ENCODE measurements around the gene EGLN2. TPM values are rescaled to one million over a fixed set of nuclear protein-coding genes. Genes with fewer than 3 reads are reported as not detected.

EGLN2 gene
- total and polyA plus RNA-seq, 10 of the 15 experiments (the other 5 are each of a cell fraction or from before 2014, with no cell fraction given), result 8.6 to 93.0 (median 66.8) TPM

Other genes starting within 250 kb of the EGLN2 start
Only the 7 nearest of the 12 such genes appear.
- 22.5 and 26.7 TPM in 2 replicates for gene COQ8B, start 82.3 kb upstream of the EGLN2 start, total RNA-seq (2014; rRNA removed)
- 13.2 and 13.6 TPM in 2 replicates for gene COQ8B, start 82.3 kb upstream of the EGLN2 start, total RNA-seq (2014; rRNA removed; fragmentation: Illumina TruSeq; extraction: Trizol)
- 30.4 and 38.8 TPM in 2 replicates for gene COQ8B, start 82.3 kb upstream of the EGLN2 start, total RNA-seq (2021)
- 16.9 and 30.1 TPM in 2 replicates for gene COQ8B, start 82.3 kb upstream of the EGLN2 start, polyA plus RNA-seq (2011; rRNA removed)
- gene COQ8B, start 82.3 kb upstream of the EGLN2 start, polyA plus RNA-seq (2014; fragmentation: Illumina TruSeq; extraction: Trizol), result 2.5 and 7.6 TPM in 2 replicates
- gene COQ8B, start 82.3 kb upstream of the EGLN2 start, polyA plus RNA-seq (2014; fragmentation: Nextera tagmentation; extraction: Ambion mirVana), result under 1 TPM; 0.39 to 0.57 TPM
- 34.8 and 37.1 TPM in 2 replicates for gene COQ8B, start 82.3 kb upstream of the EGLN2 start, polyA plus RNA-seq (2014; rRNA removed)
- 10 to 100 TPM; 16.5 to 17.2 TPM for gene COQ8B, start 82.3 kb upstream of the EGLN2 start, polyA plus RNA-seq (2016; fragmentation: Nextera tagmentation; extraction: Ambion mirVana)
- 4.7 and 5.3 TPM in 2 replicates for gene ITPKC, start 82.1 kb upstream of the EGLN2 start, total RNA-seq (2014; rRNA removed)
- 3.5 and 3.9 TPM in 2 replicates for gene ITPKC, start 82.1 kb upstream of the EGLN2 start, total RNA-seq (2014; rRNA removed; fragmentation: Illumina TruSeq; extraction: Trizol)
- 6.3 and 6.5 TPM in 2 replicates for gene ITPKC, start 82.1 kb upstream of the EGLN2 start, total RNA-seq (2021)
- gene ITPKC, start 82.1 kb upstream of the EGLN2 start, polyA plus RNA-seq (2011; rRNA removed), result 3.7 and 6.4 TPM in 2 replicates
- 1.7 and 3.3 TPM in 2 replicates for gene ITPKC, start 82.1 kb upstream of the EGLN2 start, polyA plus RNA-seq (2014; fragmentation: Illumina TruSeq; extraction: Trizol)
- gene ITPKC, start 82.1 kb upstream of the EGLN2 start, polyA plus RNA-seq (2014; fragmentation: Nextera tagmentation; extraction: Ambion mirVana), result under 1 TPM; 0.03 to 0.26 TPM
- gene ITPKC, start 82.1 kb upstream of the EGLN2 start, polyA plus RNA-seq (2014; rRNA removed), result 6.0 and 7.6 TPM in 2 replicates
- gene ITPKC, start 82.1 kb upstream of the EGLN2 start, polyA plus RNA-seq (2016; fragmentation: Nextera tagmentation; extraction: Ambion mirVana), result 1 to 10 TPM; 1.3 to 3.5 TPM
- 2.9 and 5.4 TPM in 2 replicates for gene ACTMAP, start 48.7 kb upstream of the EGLN2 start, total RNA-seq (2014; rRNA removed)
- 2.3 and 3.0 TPM in 2 replicates for gene ACTMAP, start 48.7 kb upstream of the EGLN2 start, total RNA-seq (2014; rRNA removed; fragmentation: Illumina TruSeq; extraction: Trizol)
- gene ACTMAP, start 48.7 kb upstream of the EGLN2 start, total RNA-seq (2021), result 22.9 and 26.2 TPM in 2 replicates
- 4.0 and 10.0 TPM in 2 replicates for gene ACTMAP, start 48.7 kb upstream of the EGLN2 start, polyA plus RNA-seq (2011; rRNA removed)
- 15.5 and 15.7 TPM in 2 replicates for gene ACTMAP, start 48.7 kb upstream of the EGLN2 start, polyA plus RNA-seq (2014; fragmentation: Illumina TruSeq; extraction: Trizol)
- gene ACTMAP, start 48.7 kb upstream of the EGLN2 start, polyA plus RNA-seq (2014; fragmentation: Nextera tagmentation; extraction: Ambion mirVana), result 1 to 10 TPM; 4.7 to 8.2 TPM
- 12.2 and 13.3 TPM in 2 replicates for gene ACTMAP, start 48.7 kb upstream of the EGLN2 start, polyA plus RNA-seq (2014; rRNA removed)
- gene ACTMAP, start 48.7 kb upstream of the EGLN2 start, polyA plus RNA-seq (2016; fragmentation: Nextera tagmentation; extraction: Ambion mirVana), result 10 to 100 TPM; 16.1 to 20.8 TPM
- 260 and 299 TPM in 2 replicates for gene SNRPA, start 48.0 kb upstream of the EGLN2 start, total RNA-seq (2014; rRNA removed)
- gene SNRPA, start 48.0 kb upstream of the EGLN2 start, total RNA-seq (2014; rRNA removed; fragmentation: Illumina TruSeq; extraction: Trizol), result 130 and 137 TPM in 2 replicates
- gene SNRPA, start 48.0 kb upstream of the EGLN2 start, total RNA-seq (2021), result 186 and 196 TPM in 2 replicates
- gene SNRPA, start 48.0 kb upstream of the EGLN2 start, polyA plus RNA-seq (2011; rRNA removed), result 115 and 219 TPM in 2 replicates
- 164 and 166 TPM in 2 replicates for gene SNRPA, start 48.0 kb upstream of the EGLN2 start, polyA plus RNA-seq (2014; fragmentation: Illumina TruSeq; extraction: Trizol)
- 10 to 100 TPM; 14.8 to 32.8 TPM for gene SNRPA, start 48.0 kb upstream of the EGLN2 start, polyA plus RNA-seq (2014; fragmentation: Nextera tagmentation; extraction: Ambion mirVana)
- 297 and 367 TPM in 2 replicates for gene SNRPA, start 48.0 kb upstream of the EGLN2 start, polyA plus RNA-seq (2014; rRNA removed)
- gene SNRPA, start 48.0 kb upstream of the EGLN2 start, polyA plus RNA-seq (2016; fragmentation: Nextera tagmentation; extraction: Ambion mirVana), result 100 to 1,000 TPM; 241 to 257 TPM
- gene MIA, start 23.7 kb upstream of the EGLN2 start, total RNA-seq (2014; rRNA removed), result 0.33 and 0.40 TPM in 2 replicates
- not detected in 2 replicates for gene MIA, start 23.7 kb upstream of the EGLN2 start, total RNA-seq (2014; rRNA removed; fragmentation: Illumina TruSeq; extraction: Trizol)
- 0.92 TPM in 1 of 2 replicates, not detected in the other for gene MIA, start 23.7 kb upstream of the EGLN2 start, total RNA-seq (2021)
- 0.16 and 0.39 TPM in 2 replicates for gene MIA, start 23.7 kb upstream of the EGLN2 start, polyA plus RNA-seq (2011; rRNA removed)
- not detected in 2 replicates for gene MIA, start 23.7 kb upstream of the EGLN2 start, polyA plus RNA-seq (2014; fragmentation: Illumina TruSeq; extraction: Trizol)
- gene MIA, start 23.7 kb upstream of the EGLN2 start, polyA plus RNA-seq (2014; fragmentation: Nextera tagmentation; extraction: Ambion mirVana), result 1 to 10 TPM; 1.4 to 1.6 TPM
- gene MIA, start 23.7 kb upstream of the EGLN2 start, polyA plus RNA-seq (2014; rRNA removed), result 0.36 TPM in 1 of 2 replicates, not detected in the other
- gene MIA, start 23.7 kb upstream of the EGLN2 start, polyA plus RNA-seq (2016; fragmentation: Nextera tagmentation; extraction: Ambion mirVana), result 1 to 10 TPM; 1.6 to 2.7 TPM
- gene RAB4B, start 20.9 kb upstream of the EGLN2 start, total RNA-seq (2014; rRNA removed), result 27.8 and 30.4 TPM in 2 replicates
- gene RAB4B, start 20.9 kb upstream of the EGLN2 start, total RNA-seq (2014; rRNA removed; fragmentation: Illumina TruSeq; extraction: Trizol), result 9.8 and 11.5 TPM in 2 replicates
- gene RAB4B, start 20.9 kb upstream of the EGLN2 start, total RNA-seq (2021), result 32.9 and 38.2 TPM in 2 replicates
- 14.9 and 25.1 TPM in 2 replicates for gene RAB4B, start 20.9 kb upstream of the EGLN2 start, polyA plus RNA-seq (2011; rRNA removed)
- gene RAB4B, start 20.9 kb upstream of the EGLN2 start, polyA plus RNA-seq (2014; fragmentation: Illumina TruSeq; extraction: Trizol), result 3.5 and 13.7 TPM in 2 replicates
- 1 to 10 TPM in 1 of 2 experiments, under 1 TPM in 1; 0.60 to 3.2 TPM for gene RAB4B, start 20.9 kb upstream of the EGLN2 start, polyA plus RNA-seq (2014; fragmentation: Nextera tagmentation; extraction: Ambion mirVana)
- 43.1 and 51.5 TPM in 2 replicates for gene RAB4B, start 20.9 kb upstream of the EGLN2 start, polyA plus RNA-seq (2014; rRNA removed)
- gene RAB4B, start 20.9 kb upstream of the EGLN2 start, polyA plus RNA-seq (2016; fragmentation: Nextera tagmentation; extraction: Ambion mirVana), result 10 to 100 TPM; 47.9 to 50.0 TPM
- gene CYP2A6, start 51.3 kb downstream of the EGLN2 start, total RNA-seq (2014; rRNA removed), result not detected in 2 replicates
- gene CYP2A6, start 51.3 kb downstream of the EGLN2 start, total RNA-seq (2014; rRNA removed; fragmentation: Illumina TruSeq; extraction: Trizol), result not detected in 2 replicates
- gene CYP2A6, start 51.3 kb downstream of the EGLN2 start, total RNA-seq (2021), result 0.58 and 0.97 TPM in 2 replicates
- not detected in 2 replicates for gene CYP2A6, start 51.3 kb downstream of the EGLN2 start, polyA plus RNA-seq (2011; rRNA removed)
- gene CYP2A6, start 51.3 kb downstream of the EGLN2 start, polyA plus RNA-seq (2014; fragmentation: Illumina TruSeq; extraction: Trizol), result not detected in 2 replicates
- not detected for gene CYP2A6, start 51.3 kb downstream of the EGLN2 start, polyA plus RNA-seq (2014; fragmentation: Nextera tagmentation; extraction: Ambion mirVana)
- not detected in 2 replicates for gene CYP2A6, start 51.3 kb downstream of the EGLN2 start, polyA plus RNA-seq (2014; rRNA removed)
- not detected for gene CYP2A6, start 51.3 kb downstream of the EGLN2 start, polyA plus RNA-seq (2016; fragmentation: Nextera tagmentation; extraction: Ambion mirVana)